ENCODE measurements around the gene ASIC5. TPM values are rescaled to one million over a fixed set of nuclear protein-coding genes. Genes with fewer than 3 reads are reported as not detected.

ASIC5 gene
- total and polyA plus RNA-seq, 7 donors = not detected

DNA sequence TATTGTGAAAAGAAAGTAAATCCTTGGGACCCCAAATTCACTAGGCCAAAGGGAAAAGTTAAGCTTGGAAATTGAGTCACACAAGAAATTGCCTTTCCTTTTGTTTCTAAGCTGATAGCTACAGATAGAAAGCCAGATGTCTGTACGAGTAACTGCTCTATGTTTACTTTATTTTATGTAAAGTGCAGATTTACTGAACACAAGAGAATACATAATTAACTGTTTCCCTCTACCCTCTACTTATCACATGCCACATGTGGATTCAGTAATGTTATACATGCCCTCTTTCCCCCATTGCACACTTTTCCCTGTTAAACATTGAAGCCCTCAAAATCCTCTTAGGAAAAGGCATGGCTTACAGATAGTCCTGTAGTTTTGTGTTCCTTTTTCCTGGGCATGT is 21.0 kb upstream of the ASIC5 start:
- H3K27me3 ChIP-seq (ENCODE audit: insufficient read depth in 3 of 3, low read length in 2 of 3) = no peaks in the 10 kb centered on the region

DNA sequence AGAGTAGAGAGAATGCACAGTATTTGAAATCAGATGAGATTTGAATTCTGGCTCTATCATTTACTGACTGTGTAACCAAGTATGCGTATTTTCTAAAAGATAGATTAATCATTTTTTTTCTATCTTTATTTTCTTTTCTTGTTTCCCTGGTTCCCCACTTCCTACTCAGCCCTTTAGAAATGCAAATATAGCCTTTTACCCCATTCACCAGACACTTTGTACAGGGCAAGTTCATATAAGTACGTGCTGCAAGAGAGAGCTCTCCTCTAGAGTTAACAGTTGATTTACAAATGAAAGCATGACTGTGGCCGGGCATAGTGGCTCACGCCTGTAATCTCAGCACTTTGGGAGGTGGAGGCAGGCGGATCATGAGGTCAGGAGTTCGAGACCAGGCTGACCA is 19.6 kb upstream of the ASIC5 start:
- H3K9me3 ChIP-seq = no peaks in the 10 kb centered on the region
- DNase-seq = no peak
- intact Hi-C loops (cut with DNase I) = no loop called here
- WGBS, 3 donors = 60 to 70% (median 60%) methylated on average over 6 of the region's 6 CpGs
- no peaks in the 10 kb centered on the region for H3K4me1 ChIP-seq
- H3K36me3 ChIP-seq (ENCODE audit: insufficient read depth in 1 of 2, low read depth in 1 of 2) = no peaks in the 10 kb centered on the region
- no peak for ATAC-seq
- no peaks in the 10 kb centered on the region for H3K27me3 ChIP-seq (ENCODE audit: insufficient read depth in 3 of 3, low read length in 2 of 3)
- no peak overlapping the region for H3K4me3 ChIP-seq
- TF ChIP-seq, protein P1, sequence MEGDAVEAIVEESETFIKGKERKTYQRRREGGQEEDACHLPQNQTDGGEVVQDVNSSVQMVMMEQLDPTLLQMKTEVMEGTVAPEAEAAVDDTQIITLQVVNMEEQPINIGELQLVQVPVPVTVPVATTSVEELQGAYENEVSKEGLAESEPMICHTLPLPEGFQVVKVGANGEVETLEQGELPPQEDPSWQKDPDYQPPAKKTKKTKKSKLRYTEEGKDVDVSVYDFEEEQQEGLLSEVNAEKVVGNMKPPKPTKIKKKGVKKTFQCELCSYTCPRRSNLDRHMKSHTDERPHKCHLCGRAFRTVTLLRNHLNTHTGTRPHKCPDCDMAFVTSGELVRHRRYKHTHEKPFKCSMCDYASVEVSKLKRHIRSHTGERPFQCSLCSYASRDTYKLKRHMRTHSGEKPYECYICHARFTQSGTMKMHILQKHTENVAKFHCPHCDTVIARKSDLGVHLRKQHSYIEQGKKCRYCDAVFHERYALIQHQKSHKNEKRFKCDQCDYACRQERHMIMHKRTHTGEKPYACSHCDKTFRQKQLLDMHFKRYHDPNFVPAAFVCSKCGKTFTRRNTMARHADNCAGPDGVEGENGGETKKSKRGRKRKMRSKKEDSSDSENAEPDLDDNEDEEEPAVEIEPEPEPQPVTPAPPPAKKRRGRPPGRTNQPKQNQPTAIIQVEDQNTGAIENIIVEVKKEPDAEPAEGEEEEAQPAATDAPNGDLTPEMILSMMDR (IDR thresholded peaks at IDR 0.05) = no peak
- H3K27ac ChIP-seq = no peak overlapping the region

More for the DNA sequence above, 21.0 kb upstream of the ASIC5 start:
- ATAC-seq (no peak), DNase-seq (no peak)
- Histone ChIP-seq H3K4me3 (no peak overlapping the region), H3K4me1 (no peaks in the 10 kb centered on the region), H3K27ac (no peak overlapping the region), H3K9me3 (no peaks in the 10 kb centered on the region), H3K36me3 (ENCODE audit: insufficient read depth in 1 of 2, low read depth in 1 of 2) (no peaks in the 10 kb centered on the region)
- intact Hi-C loops (cut with DNase I) = no loop called here
- TF ChIP-seq, protein P1 (IDR thresholded peaks at IDR 0.05) = no peak
- 71 to 77% (median 72%) methylated on average over 1 of the region's 1 CpG for WGBS, 3 donors

DNA sequence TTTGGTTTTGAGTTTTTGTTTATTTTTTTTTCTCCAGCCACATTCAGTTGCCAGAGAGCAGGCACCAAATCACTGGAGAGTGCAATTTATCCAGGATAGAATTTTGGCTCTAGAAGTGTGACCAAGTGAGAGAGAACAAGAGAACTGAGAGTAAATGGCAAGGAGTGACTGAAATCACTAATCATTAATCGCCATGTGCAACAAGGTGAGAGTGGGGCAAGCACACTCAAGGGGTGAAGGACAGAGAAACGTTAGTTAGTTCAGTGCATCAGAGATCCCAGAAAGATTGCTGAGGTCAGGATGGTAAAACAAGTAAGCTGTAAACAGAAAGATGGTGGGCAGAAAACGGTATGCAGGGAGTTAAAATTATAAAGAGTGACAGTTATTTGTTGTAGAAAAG is 17.8 kb upstream of the ASIC5 start:
- TF ChIP-seq, protein P1 (IDR thresholded peaks at IDR 0.05) = no peak
- WGBS, 3 donors = 80 to 88% (median 83%) methylated on average over 3 of the region's 3 CpGs

DNA sequence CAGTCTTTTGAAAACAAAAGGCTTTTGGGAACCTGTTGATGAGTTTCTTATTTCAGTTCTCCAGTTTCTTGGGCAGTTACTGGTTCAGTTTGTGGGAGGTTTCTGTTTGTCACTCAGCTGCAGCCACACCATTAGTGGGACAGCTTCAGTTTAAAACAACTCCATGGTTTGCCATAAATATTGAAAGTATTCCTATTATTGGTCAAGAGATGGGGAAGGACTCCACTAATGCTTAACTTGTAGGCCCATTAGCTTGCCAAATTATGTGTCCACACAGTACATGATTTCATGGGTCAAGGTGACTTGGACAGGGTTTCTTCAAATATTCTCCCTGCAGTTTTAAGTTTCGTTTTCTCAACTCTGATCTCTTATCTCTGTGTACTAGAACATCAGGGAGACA is 15.5 kb upstream of the ASIC5 start:
- Histone ChIP-seq H3K27ac (no peak overlapping the region), H3K4me3 (no peak overlapping the region), H3K27me3 (ENCODE audit: insufficient read depth in 3 of 3, low read length in 2 of 3) (no peaks in the 10 kb centered on the region), H3K4me1 (no peaks in the 10 kb centered on the region), H3K9me3 (no peaks in the 10 kb centered on the region), H3K36me3 (ENCODE audit: insufficient read depth in 1 of 2, low read depth in 1 of 2) (no peaks in the 10 kb centered on the region)
- TF ChIP-seq, protein P1 (IDR thresholded peaks at IDR 0.05) = no peak
- intact Hi-C loops (cut with DNase I) = no loop called here
- no peak for ATAC-seq
- 50 to 63% (median 54%) methylated on average over 1 of the region's 1 CpG for WGBS, 3 donors
- no peak for DNase-seq

More for the DNA sequence above, 17.8 kb upstream of the ASIC5 start:
- no peaks in the 10 kb centered on the region for H3K36me3 ChIP-seq (ENCODE audit: insufficient read depth in 1 of 2, low read depth in 1 of 2)
- no peak overlapping the region for H3K27ac ChIP-seq
- ATAC-seq = no peak
- DNase-seq = no peak
- no peaks in the 10 kb centered on the region for H3K9me3 ChIP-seq
- no peak overlapping the region for H3K4me3 ChIP-seq
- H3K27me3 ChIP-seq (ENCODE audit: insufficient read depth in 3 of 3, low read length in 2 of 3) = no peaks in the 10 kb centered on the region
- H3K4me1 ChIP-seq = no peaks in the 10 kb centered on the region
- intact Hi-C loops (cut with DNase I) = no loop called here

DNA sequence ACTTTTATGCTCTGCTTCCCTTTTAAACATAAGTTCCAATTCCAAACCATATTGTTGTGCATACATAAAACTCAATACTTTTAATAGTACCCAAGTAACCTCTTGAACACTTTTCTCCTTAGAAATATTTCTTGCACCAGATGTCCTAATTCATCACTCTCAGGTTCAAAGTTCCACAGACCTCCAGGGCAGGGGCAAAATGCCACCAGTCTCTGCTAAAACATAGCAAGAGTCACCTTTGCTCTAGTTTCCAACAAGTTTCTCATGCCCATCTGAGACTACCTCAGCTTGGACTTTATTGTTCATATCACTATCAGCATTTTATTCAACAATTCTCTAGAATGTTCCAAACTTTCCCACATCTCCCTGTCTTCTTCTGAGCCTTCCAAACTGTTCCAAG is 13.7 kb upstream of the ASIC5 start:
- H3K27me3 ChIP-seq (ENCODE audit: insufficient read depth in 3 of 3, low read length in 2 of 3) = no peaks in the 10 kb centered on the region
- TF ChIP-seq, protein P1 (IDR thresholded peaks at IDR 0.05) = no peak
- peaks cover 10% of the 10 kb centered on the region for H3K9me3 ChIP-seq
- DNase-seq (no peak), ATAC-seq (no peak)
- H3K4me3 ChIP-seq = no peak overlapping the region
- H3K4me1 ChIP-seq = no peaks in the 10 kb centered on the region
- intact Hi-C loops (cut with DNase I) = no loop called here
- no peaks in the 10 kb centered on the region for H3K36me3 ChIP-seq (ENCODE audit: insufficient read depth in 1 of 2, low read depth in 1 of 2)
- H3K27ac ChIP-seq = no peak overlapping the region

Data from psoas muscle (tissue), 8 donors.